ENCODE results near the gene SAMD4B. TPM values are rescaled to one million over a fixed set of nuclear protein-coding genes. Genes with fewer than 3 reads are reported as not detected.

Gene SAMD4B
- total RNA-seq, 2 donors from 2014 or later = 133 to 227 TPM

DNA sequence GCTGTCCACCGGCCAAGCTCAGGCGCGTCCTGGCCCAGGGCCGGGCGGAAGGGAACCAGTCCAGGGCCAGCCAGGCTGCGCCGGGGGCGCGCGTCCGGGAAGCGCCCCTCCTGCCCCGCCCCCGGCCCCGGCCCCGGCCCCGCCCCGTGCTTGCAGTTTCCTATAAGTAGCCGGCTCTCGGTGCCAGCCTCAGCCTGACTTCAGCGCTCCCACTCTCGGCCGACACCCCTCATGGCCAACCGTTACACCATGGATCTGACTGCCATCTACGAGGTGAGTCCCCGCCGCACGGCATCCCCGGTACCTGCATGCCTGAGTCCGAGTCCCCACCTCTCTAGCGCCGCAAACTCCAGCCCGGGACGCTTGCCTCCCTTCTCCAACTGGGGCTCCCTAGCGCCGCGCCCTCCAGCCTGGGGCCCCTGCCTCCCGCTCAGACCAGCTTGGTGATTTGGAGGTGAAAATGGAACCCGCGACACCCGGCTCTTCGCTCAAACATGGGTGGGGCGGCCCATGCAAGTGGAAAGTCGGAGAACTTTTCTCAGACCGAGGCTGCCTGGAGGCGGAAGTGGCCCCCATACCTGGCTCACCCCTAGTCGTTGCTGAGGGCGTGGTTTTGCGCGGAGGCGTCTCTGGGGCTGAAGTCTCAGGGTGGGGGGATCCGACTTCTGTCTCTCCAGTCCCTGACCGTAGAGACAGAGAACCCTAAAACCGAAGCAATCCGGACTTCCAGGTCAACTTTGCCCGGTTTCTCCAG lies 64.6 kb downstream of the SAMD4B start, which contains the start of gene ZFP36:
ZFP36 (plus strand) TSS at position 192 of the 754 bp plus-strand sequence; CDS start at position 250, 58 bp downstream.
- Histone ChIP-seq H3K36me3 (peaks cover 8% of the 10 kb centered on the region in 2 donors), H3K4me3 (peak within 1 kb of the TSS; percentile 75 to 90), H3K9me3 (no peaks in the 10 kb centered on the region), H3K27ac (peak within 1 kb of the TSS; percentile 100), H3K4me1 (replicated peaks) (peaks cover 8% of the 10 kb centered on the region), H3K27me3 (replicated peaks; ENCODE audit: insufficient read depth) (no peaks in the 10 kb centered on the region)
- peak; percentile 94 for TF ChIP-seq POLR2AphosphoS5 (IDR thresholded peaks at IDR 0.05)
- TF ChIP-seq POLR2A (IDR thresholded peaks at IDR 0.05) = peak; percentile 96
- TF ChIP-seq, protein P1, sequence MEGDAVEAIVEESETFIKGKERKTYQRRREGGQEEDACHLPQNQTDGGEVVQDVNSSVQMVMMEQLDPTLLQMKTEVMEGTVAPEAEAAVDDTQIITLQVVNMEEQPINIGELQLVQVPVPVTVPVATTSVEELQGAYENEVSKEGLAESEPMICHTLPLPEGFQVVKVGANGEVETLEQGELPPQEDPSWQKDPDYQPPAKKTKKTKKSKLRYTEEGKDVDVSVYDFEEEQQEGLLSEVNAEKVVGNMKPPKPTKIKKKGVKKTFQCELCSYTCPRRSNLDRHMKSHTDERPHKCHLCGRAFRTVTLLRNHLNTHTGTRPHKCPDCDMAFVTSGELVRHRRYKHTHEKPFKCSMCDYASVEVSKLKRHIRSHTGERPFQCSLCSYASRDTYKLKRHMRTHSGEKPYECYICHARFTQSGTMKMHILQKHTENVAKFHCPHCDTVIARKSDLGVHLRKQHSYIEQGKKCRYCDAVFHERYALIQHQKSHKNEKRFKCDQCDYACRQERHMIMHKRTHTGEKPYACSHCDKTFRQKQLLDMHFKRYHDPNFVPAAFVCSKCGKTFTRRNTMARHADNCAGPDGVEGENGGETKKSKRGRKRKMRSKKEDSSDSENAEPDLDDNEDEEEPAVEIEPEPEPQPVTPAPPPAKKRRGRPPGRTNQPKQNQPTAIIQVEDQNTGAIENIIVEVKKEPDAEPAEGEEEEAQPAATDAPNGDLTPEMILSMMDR (IDR thresholded peaks at IDR 0.05) = no peak
- peak; percentile 92 for DNase-seq (ENCODE audit: low spot score)
- intact Hi-C loops (cut with DNase I) = no loop called here
- under 1% methylated on average over 48 of the region's 56 CpGs for WGBS

DNA sequence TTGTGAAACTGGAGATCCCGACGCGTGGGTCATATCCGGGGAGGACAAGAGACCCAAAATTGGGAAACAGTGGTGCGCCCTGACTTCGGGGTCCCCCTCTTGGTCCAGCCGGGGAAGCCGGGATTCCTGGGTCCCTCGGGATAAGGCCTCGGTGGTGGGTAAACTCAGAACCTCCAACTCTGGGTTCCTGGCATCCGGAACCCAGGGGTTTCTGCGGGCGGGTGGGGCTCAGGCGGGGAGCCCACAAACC lies 65.1 kb downstream of the SAMD4B start:
- DNase-seq (ENCODE audit: low spot score) = no peak
- Histone ChIP-seq H3K4me1 (replicated peaks) (peaks cover 8% of the 10 kb centered on the region), H3K27me3 (replicated peaks; ENCODE audit: insufficient read depth) (no peaks in the 10 kb centered on the region), H3K36me3 (peaks cover 8% of the 10 kb centered on the region in 2 donors), H3K4me3 (peak overlapping the region; percentile 75 to 90), H3K27ac (peak overlapping the region; percentile 100), H3K9me3 (no peaks in the 10 kb centered on the region)
- intact Hi-C loops (cut with DNase I) = no loop called here
- WGBS = 2% methylated on average over 13 of the region's 14 CpGs
- TF ChIP-seq POLR2AphosphoS5 (IDR thresholded peaks at IDR 0.05) = no peak
- TF ChIP-seq, protein P1 (IDR thresholded peaks at IDR 0.05) = no peak
- TF ChIP-seq POLR2A (IDR thresholded peaks at IDR 0.05) = no peak

DNA sequence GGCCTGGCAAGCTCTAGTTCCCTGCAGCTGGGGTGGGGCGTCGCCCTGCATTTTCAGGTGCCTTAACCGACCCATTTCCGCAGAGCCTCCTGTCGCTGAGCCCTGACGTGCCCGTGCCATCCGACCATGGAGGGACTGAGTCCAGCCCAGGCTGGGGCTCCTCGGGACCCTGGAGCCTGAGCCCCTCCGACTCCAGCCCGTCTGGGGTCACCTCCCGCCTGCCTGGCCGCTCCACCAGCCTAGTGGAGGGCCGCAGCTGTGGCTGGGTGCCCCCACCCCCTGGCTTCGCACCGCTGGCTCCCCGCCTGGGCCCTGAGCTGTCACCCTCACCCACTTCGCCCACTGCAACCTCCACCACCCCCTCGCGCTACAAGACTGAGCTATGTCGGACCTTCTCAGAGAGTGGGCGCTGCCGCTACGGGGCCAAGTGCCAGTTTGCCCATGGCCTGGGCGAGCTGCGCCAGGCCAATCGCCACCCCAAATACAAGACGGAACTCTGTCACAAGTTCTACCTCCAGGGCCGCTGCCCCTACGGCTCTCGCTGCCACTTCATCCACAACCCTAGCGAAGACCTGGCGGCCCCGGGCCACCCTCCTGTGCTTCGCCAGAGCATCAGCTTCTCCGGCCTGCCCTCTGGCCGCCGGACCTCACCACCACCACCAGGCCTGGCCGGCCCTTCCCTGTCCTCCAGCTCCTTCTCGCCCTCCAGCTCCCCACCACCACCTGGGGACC lies 65.6 kb downstream of the SAMD4B start:
- H3K27me3 ChIP-seq (replicated peaks; ENCODE audit: insufficient read depth) = no peaks in the 10 kb centered on the region
- H3K27ac ChIP-seq = peak overlapping the region; percentile 100
- WGBS = 17% methylated on average over 39 of the region's 40 CpGs
- TF ChIP-seq POLR2AphosphoS5 (IDR thresholded peaks at IDR 0.05) = peak; percentile 75
- TF ChIP-seq, protein P1 (IDR thresholded peaks at IDR 0.05) = no peak
- peak; percentile 39 for TF ChIP-seq POLR2A (IDR thresholded peaks at IDR 0.05)
- intact Hi-C loops (cut with DNase I) = no loop called here
- H3K36me3 ChIP-seq = peaks cover 8% of the 10 kb centered on the region in 2 donors
- peaks cover 8% of the 10 kb centered on the region for H3K4me1 ChIP-seq (replicated peaks)
- peak overlapping the region; percentile 75 to 90 for H3K4me3 ChIP-seq
- no peaks in the 10 kb centered on the region for H3K9me3 ChIP-seq
- peak; percentile 64 for DNase-seq (ENCODE audit: low spot score)

DNA sequence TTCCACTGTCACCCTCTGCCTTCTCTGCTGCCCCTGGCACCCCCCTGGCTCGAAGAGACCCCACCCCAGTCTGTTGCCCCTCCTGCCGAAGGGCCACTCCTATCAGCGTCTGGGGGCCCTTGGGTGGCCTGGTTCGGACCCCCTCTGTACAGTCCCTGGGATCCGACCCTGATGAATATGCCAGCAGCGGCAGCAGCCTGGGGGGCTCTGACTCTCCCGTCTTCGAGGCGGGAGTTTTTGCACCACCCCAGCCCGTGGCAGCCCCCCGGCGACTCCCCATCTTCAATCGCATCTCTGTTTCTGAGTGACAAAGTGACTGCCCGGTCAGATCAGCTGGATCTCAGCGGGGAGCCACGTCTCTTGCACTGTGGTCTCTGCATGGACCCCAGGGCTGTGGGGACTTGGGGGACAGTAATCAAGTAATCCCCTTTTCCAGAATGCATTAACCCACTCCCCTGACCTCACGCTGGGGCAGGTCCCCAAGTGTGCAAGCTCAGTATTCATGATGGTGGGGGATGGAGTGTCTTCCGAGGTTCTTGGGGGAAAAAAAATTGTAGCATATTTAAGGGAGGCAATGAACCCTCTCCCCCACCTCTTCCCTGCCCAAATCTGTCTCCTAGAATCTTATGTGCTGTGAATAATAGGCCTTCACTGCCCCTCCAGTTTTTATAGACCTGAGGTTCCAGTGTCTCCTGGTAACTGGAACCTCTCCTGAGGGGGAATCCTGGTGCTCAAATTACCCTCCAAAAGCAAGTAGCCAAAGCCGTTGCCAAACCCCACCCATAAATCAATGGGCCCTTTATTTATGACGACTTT lies 66.4 kb downstream of the SAMD4B start:
- peak overlapping the region; percentile 75 to 90 for H3K4me3 ChIP-seq
- 38% methylated on average over 20 of the region's 20 CpGs for WGBS
- H3K4me1 ChIP-seq (replicated peaks) = peaks cover 8% of the 10 kb centered on the region
- no peaks in the 10 kb centered on the region for H3K9me3 ChIP-seq
- intact Hi-C loops (cut with DNase I) = no loop called here
- TF ChIP-seq POLR2A (IDR thresholded peaks at IDR 0.05) (peak; percentile 43), POLR2AphosphoS5 (IDR thresholded peaks at IDR 0.05) (peak; percentile 91)
- TF ChIP-seq, protein P1 (IDR thresholded peaks at IDR 0.05) = no peak
- peaks cover 8% of the 10 kb centered on the region in 2 donors for H3K36me3 ChIP-seq
- no peaks in the 10 kb centered on the region for H3K27me3 ChIP-seq (replicated peaks; ENCODE audit: insufficient read depth)
- H3K27ac ChIP-seq = peak overlapping the region; percentile 100
- DNase-seq (ENCODE audit: low spot score) = peak; percentile 69

All from prostate gland (tissue), 2 donors.